NCI-H1436 (cell line): Measurements from ENCODE around the gene NPR3.

Experiments
- DNase-seq: peaks from one replicate; lab custom pipeline; 2025; lab: John Stamatoyannopoulos, UW

The NPR3 gene

GRCh38 chr5:32711681-32712480 is 760 bp downstream of the NPR3 start:
- DNase-seq = no peak

GRCh38 chr5:32712481-32713360 is 1.6 kb downstream of the NPR3 start:
- no peak for DNase-seq

GRCh38 chr5:32713361-32713769 is 2.2 kb downstream of the NPR3 start:
- DNase-seq = no peak

GRCh38 chr5:32713770-32714381 is 2.8 kb downstream of the NPR3 start:
- DNase-seq = no peak

GRCh38 chr5:32714836-32715235 is 3.7 kb downstream of the NPR3 start:
- DNase-seq = no peak

GRCh38 chr5:32720300-32720699 is 9.2 kb downstream of the NPR3 start:
- no peak for DNase-seq

- DNase-seq = no peak
Measured at GRCh38 chr5:32721626-32722025, 10.5 kb downstream of the NPR3 start.

GRCh38 chr5:32722957-32723356 is 11.8 kb downstream of the NPR3 start:
- no peak for DNase-seq

- no peak for DNase-seq
Measured at GRCh38 chr5:32724526-32724925, 13.4 kb downstream of the NPR3 start.

GRCh38 chr5:32726086-32726557 is 15.0 kb downstream of the NPR3 start:
- DNase-seq = no peak

- no peak for DNase-seq
Measured at GRCh38 chr5:32729651-32730050, 18.5 kb downstream of the NPR3 start.

GRCh38 chr5:32733590-32734340 is 22.6 kb downstream of the NPR3 start:
- DNase-seq = no peak

GRCh38 chr5:32734827-32735378 is 23.8 kb downstream of the NPR3 start:
- no peak for DNase-seq

GRCh38 chr5:32735512-32735911 is 24.4 kb downstream of the NPR3 start:
- DNase-seq = no peak

GRCh38 chr5:32736842-32737241 is 25.7 kb downstream of the NPR3 start:
- DNase-seq = no peak

- DNase-seq = no peak
Measured at GRCh38 chr5:32740651-32741050, 29.5 kb downstream of the NPR3 start.

GRCh38 chr5:32745317-32745716 is 34.2 kb downstream of the NPR3 start:
- DNase-seq = no peak

- no peak for DNase-seq
Measured at GRCh38 chr5:32752411-32752810, 41.3 kb downstream of the NPR3 start.

- DNase-seq = no peak
Measured at GRCh38 chr5:32753051-32753450, 41.9 kb downstream of the NPR3 start.

GRCh38 chr5:32753765-32754164 is 42.6 kb downstream of the NPR3 start:
- DNase-seq = no peak

- DNase-seq = no peak
Measured at GRCh38 chr5:32754284-32754683, 43.2 kb downstream of the NPR3 start.

GRCh38 chr5:32760091-32760509 is 49.0 kb downstream of the NPR3 start:
- no peak for DNase-seq
